Mononuclear cell (primary cell): ENCODE data around the gene NDUFB7. TPM values are rescaled to one million over a fixed set of nuclear protein-coding genes. Genes with fewer than 3 reads are reported as not detected.

Experiments used
- H3K27me3 ChIP-seq: 2 replicates; pipeline ENCODE4 v1.6.0; 2011; ENCODE audit warnings: low read length, control low read depth; ENCODE audit not compliant: insufficient read depth
- H3K4me1 ChIP-seq: 2 replicates; pipeline ENCODE4 v1.5.1; 2011; ENCODE audit warnings: mild to moderate bottlenecking, low read length, control low read depth; ENCODE audit not compliant: insufficient read depth
- H3K4me3 ChIP-seq: 2 replicates; pipeline ENCODE4 v1.5.1; 2011; ENCODE audit warnings: mild to moderate bottlenecking, low read length, moderate library complexity
- H3K9me3 ChIP-seq: 2 replicates; pipeline ENCODE4 v1.5.1; 2011; ENCODE audit warnings: low read depth, mild to moderate bottlenecking, control low read depth, low read length
- total RNA-seq: library from RNA; depleted of rRNA; stranded (reverse); fragments of >200 nt; gene quantifications from one replicate; pipeline ENCODE4 v1.2.3, GENCODE V29; 2012

Gene NDUFB7
- total RNA-seq, 1 donor: 50.9 TPM

DNA sequence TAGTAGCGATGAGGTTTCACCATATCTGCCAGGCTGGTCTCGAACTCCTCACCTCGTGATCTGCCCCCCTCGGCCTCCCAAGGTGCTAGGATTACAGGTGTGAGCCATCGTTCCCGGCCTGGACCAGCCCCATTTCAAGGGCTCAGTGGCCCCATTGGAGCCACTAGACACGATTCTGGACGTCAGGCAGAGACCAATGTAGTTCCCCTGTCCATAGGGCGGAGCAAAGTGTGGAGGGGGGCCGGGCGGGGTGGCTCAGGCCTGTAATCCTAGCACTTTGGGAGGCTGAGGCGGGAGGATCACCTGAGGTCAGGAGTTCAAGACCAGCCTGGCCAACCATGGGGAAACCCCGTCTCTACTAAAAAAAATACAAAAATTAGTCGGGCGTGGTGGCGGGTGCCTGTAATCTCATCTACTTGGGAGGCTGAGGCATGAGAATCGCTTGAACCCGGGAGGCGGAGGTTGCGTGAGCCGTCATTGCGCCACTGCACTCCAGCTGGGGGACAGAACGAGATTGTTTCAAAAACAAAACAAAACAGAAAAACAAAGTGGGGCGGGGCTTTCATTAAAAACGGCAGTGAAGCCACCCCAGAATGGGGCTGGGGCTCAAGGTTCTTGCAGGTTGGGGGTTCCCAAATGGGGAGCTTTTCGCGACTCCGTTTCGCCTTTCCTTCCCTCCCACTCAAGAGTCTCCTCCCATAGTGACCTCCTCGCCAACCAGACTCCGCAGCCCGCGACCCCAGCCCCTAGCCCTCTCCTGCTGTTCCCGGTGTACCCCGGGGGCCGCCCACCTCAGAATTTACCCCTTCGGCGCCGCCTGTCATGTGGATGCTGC, 43.2 kb downstream of the NDUFB7 start:
- H3K27me3 ChIP-seq: no peaks in the 10 kb centered on the region
- H3K4me3 ChIP-seq: peak overlapping the region; percentile 99
- H3K4me1 ChIP-seq: peaks cover 45% of the 10 kb centered on the region
- H3K9me3 ChIP-seq: no peaks in the 10 kb centered on the region

DNA sequence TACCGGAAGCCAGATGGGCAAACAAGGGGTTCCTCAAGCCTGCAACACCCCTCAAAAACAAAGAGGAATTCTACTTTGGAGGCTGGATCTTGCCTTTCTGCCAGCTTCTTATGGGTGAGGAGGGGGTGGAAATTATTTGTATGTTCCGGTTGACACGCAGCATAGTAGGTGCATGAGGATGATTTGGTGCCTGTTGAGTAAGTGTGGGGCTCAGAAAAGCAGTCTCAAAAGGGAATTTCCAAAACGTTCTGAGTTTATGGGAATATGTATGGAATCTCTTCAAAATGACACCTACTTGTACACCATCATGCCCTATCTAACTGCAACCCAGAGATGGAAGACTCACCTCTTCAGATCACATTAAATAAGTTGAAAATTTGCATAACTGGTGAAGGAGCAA, 45.4 kb downstream of the NDUFB7 start:
- H3K9me3 ChIP-seq: no peaks in the 10 kb centered on the region
- H3K27me3 ChIP-seq: no peaks in the 10 kb centered on the region
- H3K4me3 ChIP-seq: no peak overlapping the region
- H3K4me1 ChIP-seq: peaks cover 51% of the 10 kb centered on the region

DNA sequence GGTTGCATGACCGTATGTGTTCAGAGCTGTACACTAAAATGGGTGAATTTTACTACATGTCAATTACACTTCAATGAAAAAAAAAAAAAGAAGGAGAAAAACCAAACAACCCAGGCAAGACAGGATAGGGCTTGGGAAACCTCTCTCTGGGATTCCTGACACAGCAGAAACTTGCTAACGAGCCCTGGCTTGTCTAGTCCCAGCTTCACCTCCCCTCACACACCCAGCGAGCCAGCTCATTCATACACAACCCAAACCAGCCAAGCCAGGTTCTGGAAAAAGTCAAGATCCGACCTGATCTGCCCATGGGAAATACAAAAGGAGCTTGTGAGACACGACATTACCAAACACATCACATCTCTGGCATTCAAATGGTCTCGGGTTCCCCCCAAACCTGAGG, 46.1 kb downstream of the NDUFB7 start:
- H3K9me3 ChIP-seq: no peaks in the 10 kb centered on the region
- H3K27me3 ChIP-seq: no peaks in the 10 kb centered on the region
- H3K4me3 ChIP-seq: no peak overlapping the region
- H3K4me1 ChIP-seq: peaks cover 49% of the 10 kb centered on the region

DNA sequence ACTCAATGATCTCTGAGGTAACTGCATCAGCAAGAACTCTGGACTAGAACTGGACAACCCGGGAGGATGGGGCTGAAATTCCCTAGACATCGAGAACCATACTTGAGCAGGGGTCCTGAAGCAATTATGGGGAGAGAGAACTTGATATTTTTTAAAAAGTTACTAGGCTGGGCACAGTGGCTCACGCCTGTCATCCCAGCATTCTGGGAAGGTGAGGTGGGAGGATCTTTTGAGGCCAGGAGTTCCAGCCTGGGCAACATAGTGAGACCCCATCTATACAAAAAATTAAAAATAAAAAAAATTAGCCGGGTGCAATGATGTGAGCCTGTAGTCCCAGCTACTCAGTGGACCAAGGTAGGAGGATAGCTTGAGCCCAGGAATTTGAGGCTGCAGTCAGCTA, 51.3 kb downstream of the NDUFB7 start:
- no peak overlapping the region for H3K4me3 ChIP-seq
- H3K27me3 ChIP-seq: no peaks in the 10 kb centered on the region
- no peaks in the 10 kb centered on the region for H3K9me3 ChIP-seq
- peaks cover 74% of the 10 kb centered on the region for H3K4me1 ChIP-seq

DNA sequence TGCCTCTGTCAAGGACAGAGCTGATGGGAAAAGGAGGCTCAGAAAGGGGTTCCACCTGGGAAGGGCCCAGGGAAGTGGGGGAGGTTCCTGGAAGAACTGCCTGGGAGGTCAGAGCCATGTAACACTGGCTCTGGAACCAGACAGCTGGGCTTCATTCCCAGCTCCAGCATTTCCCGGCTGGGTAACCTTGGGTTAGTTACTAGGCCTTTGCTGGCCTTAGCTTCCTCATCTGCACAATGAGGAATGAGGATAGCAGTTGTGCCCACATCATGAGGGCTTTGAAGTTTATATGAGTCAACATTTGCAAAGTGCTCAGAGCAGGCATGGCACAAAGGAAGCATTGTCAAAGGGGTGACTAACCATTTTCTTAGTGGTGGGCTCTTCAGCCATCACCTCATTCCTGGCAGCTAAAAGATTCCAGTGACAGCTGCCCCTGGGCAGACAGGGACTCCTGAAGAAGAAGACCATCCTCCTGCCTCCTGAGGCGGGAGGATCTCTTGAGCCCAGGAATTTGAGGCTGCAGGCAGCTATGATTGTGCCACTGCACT, 51.9 kb downstream of the NDUFB7 start:
- peaks cover 80% of the 10 kb centered on the region for H3K4me1 ChIP-seq
- H3K27me3 ChIP-seq: no peaks in the 10 kb centered on the region
- H3K9me3 ChIP-seq: no peaks in the 10 kb centered on the region
- H3K4me3 ChIP-seq: no peak overlapping the region

DNA sequence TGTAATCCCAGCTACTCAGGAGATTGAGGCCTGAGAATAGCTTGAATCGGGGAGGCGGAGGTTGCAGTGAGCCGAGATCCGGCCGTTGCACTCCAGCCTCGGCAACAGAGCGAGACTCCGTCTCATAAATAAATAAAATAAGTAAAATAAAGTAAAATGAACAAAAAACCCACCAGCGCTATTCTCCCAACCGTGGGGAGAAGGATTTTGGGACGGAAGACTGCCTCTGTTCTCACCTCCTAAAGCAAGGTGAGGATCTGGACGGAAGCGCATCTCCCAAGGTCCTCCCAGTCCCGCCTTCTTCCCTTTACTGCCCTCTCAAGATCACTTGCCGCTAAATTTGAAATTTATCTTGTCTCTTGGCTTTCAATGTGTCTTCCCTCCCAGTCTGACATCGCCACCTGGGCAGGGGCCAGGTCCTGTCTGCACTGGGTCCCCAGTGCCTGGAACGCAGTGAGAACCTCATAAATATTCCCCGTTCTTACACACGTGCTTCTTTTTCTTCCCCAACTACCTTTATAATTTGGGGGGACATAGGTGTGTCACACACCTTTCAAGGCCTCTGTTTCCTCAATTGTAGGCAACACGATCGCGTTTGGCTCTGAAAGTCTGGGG, 52.5 kb downstream of the NDUFB7 start:
- no peaks in the 10 kb centered on the region for H3K9me3 ChIP-seq
- H3K27me3 ChIP-seq: no peaks in the 10 kb centered on the region
- no peak overlapping the region for H3K4me3 ChIP-seq
- H3K4me1 ChIP-seq: peaks cover 80% of the 10 kb centered on the region

DNA sequence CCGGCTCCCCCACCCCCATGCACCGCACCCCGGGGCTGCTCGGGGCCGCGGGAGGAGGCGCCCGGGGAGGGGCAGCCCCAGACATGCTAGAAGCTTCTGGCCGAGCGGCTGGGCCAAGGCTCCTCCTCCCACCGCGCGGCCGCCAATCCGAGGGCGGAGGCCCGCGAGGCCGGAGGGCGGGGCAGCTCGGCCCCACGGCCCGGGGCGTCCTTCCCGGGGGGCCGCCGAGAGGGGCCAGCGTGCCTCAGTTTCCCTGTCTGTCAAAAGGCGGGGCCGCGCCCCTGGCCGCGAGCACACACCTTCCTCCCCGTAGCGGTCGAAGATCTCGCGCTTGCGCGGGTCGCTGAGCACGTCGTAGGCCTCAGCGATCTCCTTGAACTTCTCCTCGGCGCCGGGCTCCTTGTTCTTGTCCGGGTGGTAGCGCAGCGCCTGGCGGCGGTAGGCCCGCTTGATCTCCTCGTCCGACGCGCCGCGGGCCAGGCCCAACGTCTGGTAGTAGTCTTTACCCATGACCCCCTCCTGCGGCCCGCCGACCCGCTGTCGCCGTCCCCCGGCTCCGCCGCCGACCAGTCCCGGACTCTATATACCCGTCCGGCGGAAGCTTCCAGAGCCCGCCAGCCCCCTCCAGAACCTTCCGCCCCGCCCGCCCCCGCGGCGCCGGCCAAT, 53.9 kb downstream of the NDUFB7 start, which contains the start of gene DNAJB1:
DNAJB1 (minus strand) TSS at position 558 of the 666 bp plus-strand sequence; CDS start at position 510, 48 bp downstream.
- H3K27me3 ChIP-seq: no peaks in the 10 kb centered on the region
- H3K9me3 ChIP-seq: no peaks in the 10 kb centered on the region
- H3K4me3 ChIP-seq: peak within 1 kb of the TSS; percentile 96
- H3K4me1 ChIP-seq: peaks cover 66% of the 10 kb centered on the region

DNA sequence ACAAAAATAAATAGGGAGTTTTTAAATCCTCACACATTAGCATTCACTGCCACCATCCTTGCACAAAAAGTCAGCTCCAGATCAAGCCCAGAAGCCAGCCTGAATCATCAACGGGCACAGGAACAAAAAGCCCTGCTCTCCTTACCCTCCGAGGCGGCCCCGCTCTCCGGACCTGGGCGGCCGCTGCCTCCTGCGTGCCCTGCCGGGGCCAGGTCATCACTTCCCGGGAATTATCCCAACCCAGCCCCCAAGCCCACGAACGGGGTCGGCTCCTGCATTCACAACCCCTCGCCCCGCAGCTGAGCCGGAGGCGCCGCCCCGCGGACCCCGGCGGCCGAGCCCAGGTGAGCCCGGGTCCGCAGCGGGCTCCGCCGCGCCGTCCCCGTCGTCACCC, 54.4 kb downstream of the NDUFB7 start:
- H3K27me3 ChIP-seq: no peaks in the 10 kb centered on the region
- H3K9me3 ChIP-seq: no peaks in the 10 kb centered on the region
- peak overlapping the region; percentile 96 for H3K4me3 ChIP-seq
- peaks cover 61% of the 10 kb centered on the region for H3K4me1 ChIP-seq

DNA sequence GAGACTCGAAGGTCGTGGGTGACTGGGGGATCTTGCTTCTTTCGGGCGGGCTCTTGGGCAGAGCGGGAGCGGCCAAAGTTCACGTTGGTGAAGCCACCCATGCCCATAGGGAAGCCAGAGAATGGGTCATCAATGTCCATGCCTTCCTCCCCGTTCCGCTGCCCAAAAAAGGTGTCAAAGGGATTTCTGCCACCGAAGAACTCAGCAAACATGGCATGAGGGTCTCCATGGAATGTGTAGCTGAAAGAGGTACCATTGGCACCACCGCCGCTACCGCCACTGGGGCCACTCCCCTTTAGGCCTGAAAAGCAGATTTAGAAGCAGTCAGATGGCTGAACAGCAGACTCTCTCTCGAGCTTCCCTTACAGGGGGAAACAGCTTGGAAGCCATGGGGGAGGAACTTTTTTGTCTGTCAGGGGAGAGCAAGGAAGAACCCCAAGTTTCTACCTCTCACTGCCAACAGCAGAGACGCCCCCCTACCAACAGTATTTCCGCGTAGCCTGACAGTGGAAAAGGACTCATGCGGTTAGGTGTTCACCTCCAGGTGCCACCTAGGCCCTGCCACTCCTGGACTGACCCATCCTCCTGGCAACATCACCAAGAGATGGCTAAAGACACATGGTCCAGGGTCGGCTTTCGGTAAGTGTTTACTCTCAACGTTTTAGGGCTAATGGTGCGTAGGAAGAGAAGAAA, 55.0 kb downstream of the NDUFB7 start:
- Histone ChIP-seq H3K9me3 (no peaks in the 10 kb centered on the region), H3K27me3 (no peaks in the 10 kb centered on the region), H3K4me3 (peak overlapping the region; percentile 96), H3K4me1 (peaks cover 57% of the 10 kb centered on the region)

Other genes starting within 250 kb of the NDUFB7 start
- gene ADGRE5, start 190.6 kb downstream of the NDUFB7 start, total RNA-seq: 155 TPM
- gene DDX39A, start 152.7 kb downstream of the NDUFB7 start, total RNA-seq: 123 TPM
- gene PKN1, start 138.8 kb downstream of the NDUFB7 start, total RNA-seq: 118 TPM
- not detected for gene PTGER1, start 96.7 kb downstream of the NDUFB7 start, total RNA-seq
- gene GIPC1, start 75.9 kb downstream of the NDUFB7 start, total RNA-seq: 11.0 TPM
- gene DNAJB1, start 53.7 kb downstream of the NDUFB7 start, total RNA-seq: 265 TPM
- gene TECR, start 42.5 kb downstream of the NDUFB7 start, total RNA-seq: 28.9 TPM
- gene CLEC17A, start 11.0 kb upstream of the NDUFB7 start, total RNA-seq: 1.6 TPM
- gene ADGRE3, start 102.8 kb upstream of the NDUFB7 start, total RNA-seq: 0.63 TPM
- gene ZNF333, start 118.0 kb upstream of the NDUFB7 start, total RNA-seq: 10.7 TPM
- gene ADGRE2, start 206.5 kb upstream of the NDUFB7 start, total RNA-seq: 22.7 TPM